Caco-2 (cell line): Measurements from ENCODE around the gene TMCC1. TPM values are rescaled to one million over a fixed set of nuclear protein-coding genes. Genes with fewer than 3 reads are reported as not detected.

ENCODE experiments used
- BruUV-seq: library from RNA; stranded (reverse); fragments of 400-500 nt; replicated peaks from 2 replicates; lab custom pipeline; 2021; lab: Mats Ljungman, UMichigan
- CTCF ChIA-PET: fragments of 300-600 bp; sonication (Branson Sonifier 250); formaldehyde crosslinking; loops from one replicate; lab custom pipeline; 2022; ENCODE audit warnings: antibody characterized with exemption; lab: Charles Lee
- POLR2A ChIA-PET: fragments of 300-600 bp; sonication (Branson Sonifier 250); formaldehyde crosslinking; loops from one replicate; lab custom pipeline; 2022; ENCODE audit warnings: antibody characterized with exemption; lab: Charles Lee
- DNase-seq, 2 experiments: peaks; one replicate each; pipeline versions ENCODE4 v3.0.0 to v3.0.0-alpha.2; 2020 to 2022
- H3K27me3 ChIP-seq: replicated peaks from 2 replicates; pipeline ENCODE4 v1.6.0; 2011; ENCODE audit warnings: low read length; ENCODE audit not compliant: control insufficient read depth, insufficient read depth
- H3K36me3 ChIP-seq: 2 replicates; pipeline ENCODE4 v1.5.1; 2011; ENCODE audit warnings: low read length; ENCODE audit not compliant: control insufficient read depth, insufficient read depth
- H3K4me1 ChIP-seq: fragments of 250-450 bp; sonication (Bioruptor Pico); 2 replicates; pipeline ENCODE4 v1.5.1; 2020; ENCODE audit warnings: mild to moderate bottlenecking
- H3K4me3 ChIP-seq: 2 replicates; pipeline ENCODE4 v1.5.1; 2011; ENCODE audit warnings: low read depth, mild to moderate bottlenecking, control low read depth, low read length
- H3K9me3 ChIP-seq: fragments of 250-450 bp; sonication (Bioruptor Pico); 2 replicates; pipeline ENCODE4 v1.5.1; 2020; ENCODE audit warnings: mild to moderate bottlenecking, moderate library complexity
- H3K27ac Mint-ChIP-seq: one replicate; pipeline ENCODE4 v1.8.0; 2022; ENCODE audit warnings: mixed read lengths; ENCODE audit not compliant: unreplicated experiment
- H3K27me3 Mint-ChIP-seq: one replicate; pipeline ENCODE4 v1.8.0; 2022; ENCODE audit warnings: mixed read lengths; ENCODE audit not compliant: insufficient read depth, unreplicated experiment
- H3K36me3 Mint-ChIP-seq: one replicate; pipeline ENCODE4 v1.8.0; 2022; ENCODE audit warnings: mild to moderate bottlenecking, mixed read lengths; ENCODE audit not compliant: insufficient read depth, unreplicated experiment
- H3K4me1 Mint-ChIP-seq: one replicate; pipeline ENCODE4 v1.8.0; 2022; ENCODE audit warnings: low read depth, mixed read lengths; ENCODE audit not compliant: unreplicated experiment
- H3K4me3 Mint-ChIP-seq: one replicate; pipeline ENCODE4 v1.8.0; 2022; ENCODE audit warnings: mild to moderate bottlenecking, moderate library complexity, mixed read lengths; ENCODE audit not compliant: unreplicated experiment
- H3K9me3 Mint-ChIP-seq: one replicate; pipeline ENCODE4 v1.8.0; 2022; ENCODE audit warnings: mixed read lengths; ENCODE audit not compliant: unreplicated experiment
- CTCF ChIP-seq, 2 experiments: fragments of 200-600 bp in 1 of 2; IDR thresholded peaks; 1 replicate in 1 of 2; 2 replicates in 1 of 2; pipeline versions ENCODE4 v1.5.1 to v1.8.0; 2011 to 2022; ENCODE audit warnings: antibody characterized with exemption in 1 of 2, control low read depth in 1 of 2, inconsistent platforms in 1 of 2, low read depth in 1 of 2, low read length in 1 of 2, mild to moderate bottlenecking in 1 of 2, moderate library complexity in 1 of 2; ENCODE audit not compliant: insufficient read depth in 1 of 2, severe bottlenecking in 1 of 2, unreplicated experiment in 1 of 2
- intact Hi-C: fragments of 100-400 bp; cut with micrococcal nuclease; formaldehyde crosslinking; loops from one replicate; pipeline ENCODE4 v1.10.0; 2022; ENCODE audit not compliant: unreplicated experiment
- total RNA-seq: library from RNA; stranded (reverse); gene quantifications from 2 replicates; pipeline ENCODE4 v1.2.3, GENCODE V29; 2022

Gene TMCC1
- total RNA-seq, 1 experiment from 2014 or later, result 27.8 TPM

- peaks cover 7% of the 10 kb centered on the region for H3K36me3 Mint-ChIP-seq
These were observed 25.9 kb downstream of the TMCC1 start for GRCh38 chr3:129867506-129868124.

GRCh38 chr3:129865806-129866205 is 27.7 kb downstream of the TMCC1 start:
- H3K9me3 Mint-ChIP-seq, result no peaks in the 10 kb centered on the region
- no peak for DNase-seq
- CTCF ChIA-PET, result no interaction called here
- Histone ChIP-seq H3K4me3 (no peak overlapping the region), H3K36me3 (no peaks in the 10 kb centered on the region; the same call in 1 of the 2 replicates), H3K27me3 (no peaks in the 10 kb centered on the region), H3K9me3 (no peaks in the 10 kb centered on the region), H3K4me1 (no peaks in the 10 kb centered on the region)
- H3K4me3 Mint-ChIP-seq, result no peak overlapping the region
- H3K27ac Mint-ChIP-seq, result no peak overlapping the region
- BruUV-seq, result no TSS peak
- H3K36me3 Mint-ChIP-seq, result peaks cover 2% of the 10 kb centered on the region
- intact Hi-C loops, result no loop called here
- TF ChIP-seq CTCF (IDR thresholded peaks at IDR 0.05; ENCODE audit: insufficient read depth in 1 of 2, low read depth in 1 of 2, low read length in 1 of 2, severe bottlenecking in 1 of 2, unreplicated experiment in 1 of 2), result no peak
- POLR2A ChIA-PET, result no interaction called here
- no peaks in the 10 kb centered on the region for H3K27me3 Mint-ChIP-seq
- H3K4me1 Mint-ChIP-seq, result no peaks in the 10 kb centered on the region

More at GRCh38 chr3:129867506-129868124, 25.9 kb downstream of the TMCC1 start:
- no peaks in the 10 kb centered on the region for H3K9me3 ChIP-seq
- ChIA-PET POLR2A (no interaction called here), CTCF (no interaction called here)
- DNase-seq, result no peak
- H3K4me3 Mint-ChIP-seq, result no peak overlapping the region
- H3K4me1 Mint-ChIP-seq, result no peaks in the 10 kb centered on the region
- H3K27me3 ChIP-seq, result no peaks in the 10 kb centered on the region
- no peaks in the 10 kb centered on the region for H3K9me3 Mint-ChIP-seq
- no peaks in the 10 kb centered on the region for H3K27me3 Mint-ChIP-seq
- BruUV-seq, result no TSS peak
- no peak overlapping the region for H3K27ac Mint-ChIP-seq
- H3K36me3 ChIP-seq, result no peaks in the 10 kb centered on the region; the same call in 1 of the 2 replicates
- no peak for TF ChIP-seq CTCF (IDR thresholded peaks at IDR 0.05; ENCODE audit: insufficient read depth in 1 of 2, low read depth in 1 of 2, low read length in 1 of 2, severe bottlenecking in 1 of 2, unreplicated experiment in 1 of 2)
- intact Hi-C loops, result no loop called here
- no peaks in the 10 kb centered on the region for H3K4me1 ChIP-seq
- H3K4me3 ChIP-seq, result no peak overlapping the region

- no peaks in the 10 kb centered on the region for H3K4me1 ChIP-seq
- Mint-ChIP-seq H3K9me3 (no peaks in the 10 kb centered on the region), H3K4me3 (no peak overlapping the region), H3K4me1 (no peaks in the 10 kb centered on the region), H3K27me3 (no peaks in the 10 kb centered on the region), H3K36me3 (peaks cover 5% of the 10 kb centered on the region), H3K27ac (no peak overlapping the region)
- no peaks in the 10 kb centered on the region for H3K9me3 ChIP-seq
- ChIA-PET POLR2A (interaction anchor here (0.6 kb wide), 1 partner anchor 10 kb away, joined by 3 read pairs; no protein-coding TSS in a partner anchor), CTCF (no interaction called here)
- H3K4me3 ChIP-seq, result no peak overlapping the region
- H3K27me3 ChIP-seq, result no peaks in the 10 kb centered on the region
- intact Hi-C loops, result no loop called here
- BruUV-seq, result no TSS peak
- no peak for TF ChIP-seq CTCF (IDR thresholded peaks at IDR 0.05; ENCODE audit: insufficient read depth in 1 of 2, low read depth in 1 of 2, low read length in 1 of 2, severe bottlenecking in 1 of 2, unreplicated experiment in 1 of 2)
- DNase-seq, result no peak
- no peaks in the 10 kb centered on the region; the same call in 1 of the 2 replicates for H3K36me3 ChIP-seq
These were observed 29.0 kb downstream of the TMCC1 start for GRCh38 chr3:129864519-129864918.
